ENCODE measurements around the gene SPCS2.

GRCh38 chr11:74936976-74937375 lies 12.1 kb upstream of the SPCS2 start:
- TF ChIP-seq EP300 (IDR thresholded peaks at IDR 0.05) (no peak), CTCF (IDR thresholded peaks at IDR 0.05) (no peak)

Data from upper lobe of left lung (tissue), 4 donors.